Kidney capillary endothelial cell (primary cell): ENCODE data around the gene PLEKHA3.

ENCODE experiments used
- DNase-seq: peaks from one replicate; pipeline ENCODE4 v3.0.0-alpha.2; 2018; ENCODE audit warnings: low spot score

Gene PLEKHA3

DNA sequence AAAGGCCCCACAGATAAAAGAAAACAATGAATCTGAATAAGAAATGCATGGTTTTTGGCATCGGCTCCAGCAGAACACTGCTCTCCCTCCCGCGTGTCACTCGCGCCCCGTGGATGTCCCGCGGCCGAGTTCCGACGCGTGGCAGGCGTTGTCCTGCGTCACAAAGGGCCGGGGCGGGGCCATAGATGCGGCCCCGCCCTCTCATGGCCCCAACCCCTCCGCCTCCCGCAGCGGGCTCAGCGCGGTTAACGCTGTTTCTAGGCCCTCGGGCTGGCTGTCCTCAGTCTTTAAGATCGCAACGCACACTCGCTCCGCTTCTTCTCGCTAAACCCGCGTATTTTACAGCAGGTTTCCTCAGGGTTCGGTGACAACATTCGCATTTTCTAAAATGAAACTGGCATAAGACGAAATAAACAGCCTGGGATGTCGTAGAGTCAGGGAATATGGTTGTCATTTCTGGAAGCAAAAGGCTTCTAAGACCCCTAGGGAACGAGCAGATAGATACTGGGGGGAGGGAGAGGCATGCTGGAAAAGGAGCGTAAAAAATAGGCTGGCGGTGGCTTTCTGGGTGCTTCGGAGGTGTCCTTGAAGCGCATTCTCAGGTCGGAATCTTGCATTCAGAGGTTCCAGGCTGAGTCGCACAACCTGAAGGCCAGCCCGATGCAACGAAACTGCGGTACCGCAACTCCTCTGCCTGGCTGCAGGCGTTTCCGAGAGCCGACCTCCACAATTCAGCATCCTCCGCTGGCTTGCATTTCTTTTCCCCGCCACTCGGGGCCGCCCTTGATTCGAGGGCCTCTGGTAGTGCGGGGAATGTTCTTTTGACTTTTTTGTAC, 1.6 kb upstream of the PLEKHA3 start, which contains the start of gene FKBP7:
Gene FKBP7 (minus strand): TSS at position 162 of the 836 bp plus-strand sequence. CDS start 101 bp downstream, at position 61.
- DNase-seq, result peak; percentile 81

DNA sequence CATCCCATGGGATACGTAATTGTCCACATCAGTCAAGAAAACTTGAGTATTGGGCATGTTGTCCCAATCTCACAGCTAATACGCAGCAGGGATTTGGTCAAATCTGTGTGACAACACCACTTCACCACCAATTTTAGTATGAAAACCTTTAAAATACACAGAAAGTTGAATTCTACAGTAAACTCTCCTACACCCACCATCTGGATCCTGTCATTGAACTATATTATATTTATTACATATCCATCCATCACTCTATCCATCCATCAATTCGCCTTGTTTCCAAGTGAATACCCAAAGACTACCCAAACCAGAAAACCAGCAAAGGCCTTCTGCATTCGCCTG, 1.0 kb upstream of the PLEKHA3 start:
- peak; percentile 11 for DNase-seq

- no peak for DNase-seq
These were observed 465 bp upstream of the PLEKHA3 start for GRCh38 chr2:178479758-178480226.

- no peak for DNase-seq
These were observed 2.2 kb downstream of the PLEKHA3 start for GRCh38 chr2:178482437-178482836.

GRCh38 chr2:178484245-178485041, 4.2 kb downstream of the PLEKHA3 start:
- peak; percentile 12 for DNase-seq

DNA sequence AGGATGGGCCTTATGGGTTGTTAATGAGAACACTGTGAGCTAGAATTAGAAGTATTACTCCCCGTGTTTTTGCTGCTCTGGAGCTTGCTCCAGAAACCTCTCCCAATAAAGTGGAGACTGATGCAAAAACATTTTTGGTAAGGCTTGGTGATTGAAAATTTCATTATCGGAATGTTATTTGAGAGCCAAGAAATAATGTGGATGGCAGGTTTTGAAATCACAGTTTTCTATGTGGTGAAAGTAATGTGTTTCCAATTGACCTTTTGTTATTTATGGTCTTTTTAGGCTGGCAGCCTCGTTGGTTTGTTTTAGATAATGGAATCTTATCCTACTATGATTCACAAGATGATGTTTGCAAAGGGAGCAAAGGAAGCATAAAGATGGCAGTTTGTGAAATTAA, 5.1 kb downstream of the PLEKHA3 start:
- no peak for DNase-seq

GRCh38 chr2:178491612-178492011, 11.4 kb downstream of the PLEKHA3 start:
- no peak for DNase-seq

DNA sequence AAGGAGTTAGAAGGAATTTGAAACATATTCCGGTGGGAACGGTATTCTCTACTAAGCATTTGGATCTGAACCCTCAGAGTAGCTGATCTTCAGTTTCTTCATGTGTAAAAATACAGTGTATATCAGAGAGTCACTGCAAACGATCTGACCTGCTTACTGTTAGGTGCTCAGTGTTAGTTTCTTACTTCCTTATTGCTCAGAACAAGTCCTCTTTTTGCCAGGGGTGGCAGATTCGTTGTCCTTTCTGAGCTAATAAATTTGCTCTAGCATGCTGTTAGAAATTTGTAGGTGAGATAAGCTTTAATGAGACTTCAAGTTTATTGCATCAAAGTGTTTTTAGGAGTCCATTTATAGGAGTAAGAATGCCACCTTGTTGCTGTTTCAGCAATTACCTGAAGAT, 15.8 kb downstream of the PLEKHA3 start:
- no peak for DNase-seq

- no peak for DNase-seq
These were observed 17.9 kb downstream of the PLEKHA3 start for GRCh38 chr2:178498137-178498536.

- DNase-seq, result no peak
These were observed 19.4 kb downstream of the PLEKHA3 start for GRCh38 chr2:178499640-178500039.

DNA sequence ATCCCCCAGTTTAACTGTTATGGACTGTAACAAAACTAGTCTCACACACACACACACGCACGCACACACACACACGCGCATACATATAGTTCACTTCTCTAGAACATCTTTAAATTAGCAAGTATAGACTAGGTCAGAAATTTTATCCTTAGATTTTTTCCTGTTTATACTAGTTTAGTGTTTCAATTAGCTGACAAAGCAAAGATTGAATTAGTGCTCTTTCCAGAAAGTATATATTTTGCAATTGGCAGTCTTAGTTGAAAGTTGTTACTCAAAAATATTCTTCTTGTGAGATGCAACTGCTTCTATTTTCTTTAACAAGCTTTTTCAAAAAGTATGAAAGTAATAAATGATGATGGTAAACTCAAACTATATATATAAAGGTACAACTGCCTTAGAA, 22.5 kb downstream of the PLEKHA3 start:
- no peak for DNase-seq

- no peak for DNase-seq
These were observed 25.8 kb downstream of the PLEKHA3 start for GRCh38 chr2:178506101-178506500.

DNA sequence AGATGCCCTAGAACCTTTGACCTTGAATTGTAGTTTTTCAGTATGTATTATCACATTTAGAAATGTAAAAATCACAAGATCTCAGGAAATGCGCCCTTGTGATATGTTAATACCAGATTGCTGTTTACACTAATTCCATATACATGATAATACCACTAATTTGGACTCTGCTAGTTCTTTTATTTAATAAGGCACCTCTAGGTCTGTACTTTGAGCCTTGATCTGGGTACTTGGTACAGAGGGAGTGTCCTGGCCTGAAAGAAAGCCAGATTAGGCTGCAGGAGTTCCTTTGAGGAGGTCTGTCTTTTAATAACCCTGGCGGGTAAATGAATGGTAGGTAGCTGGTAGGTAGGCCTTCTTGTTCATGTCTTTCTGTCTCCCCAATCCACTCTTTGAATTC, 26.3 kb downstream of the PLEKHA3 start:
- no peak for DNase-seq

DNA sequence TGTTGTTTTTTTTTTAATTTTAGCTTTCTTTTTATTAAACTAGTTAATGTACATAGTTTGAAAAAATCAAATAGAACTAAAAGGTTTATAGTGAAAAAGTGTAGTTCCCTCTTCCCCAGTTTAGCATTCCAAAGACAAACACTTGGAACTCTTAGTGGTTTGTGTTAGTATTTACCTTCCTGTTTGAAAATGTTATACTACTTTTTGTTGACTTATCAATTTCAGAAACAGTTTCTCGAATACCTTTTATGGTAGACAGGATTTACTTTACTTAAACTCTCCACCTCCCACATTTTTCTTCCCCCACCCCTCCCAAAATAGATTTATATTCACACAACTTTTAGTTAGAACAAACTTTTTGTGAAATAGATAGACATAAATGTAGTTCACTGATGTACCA, 26.7 kb downstream of the PLEKHA3 start:
- no peak for DNase-seq

DNA sequence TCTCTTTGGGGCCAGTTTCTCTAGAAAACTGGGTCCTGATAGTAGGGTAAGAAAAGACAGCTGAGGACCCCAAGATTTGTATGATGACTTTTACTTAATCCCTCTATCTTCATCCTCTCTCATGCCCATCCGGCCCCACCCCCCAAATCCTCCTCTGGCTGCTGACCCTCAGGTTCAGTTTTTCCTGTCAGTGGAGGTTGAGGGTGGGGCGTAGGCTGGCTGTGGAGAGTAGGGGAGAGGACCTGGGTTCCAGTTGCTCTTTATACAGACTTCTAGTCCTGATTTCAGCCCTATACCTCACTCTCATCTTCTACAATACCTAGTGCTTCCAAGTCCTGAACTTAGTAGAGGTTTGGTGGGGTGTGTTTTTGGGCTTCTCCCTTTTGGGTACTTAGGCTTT, 28.4 kb downstream of the PLEKHA3 start:
- no peak for DNase-seq

DNA sequence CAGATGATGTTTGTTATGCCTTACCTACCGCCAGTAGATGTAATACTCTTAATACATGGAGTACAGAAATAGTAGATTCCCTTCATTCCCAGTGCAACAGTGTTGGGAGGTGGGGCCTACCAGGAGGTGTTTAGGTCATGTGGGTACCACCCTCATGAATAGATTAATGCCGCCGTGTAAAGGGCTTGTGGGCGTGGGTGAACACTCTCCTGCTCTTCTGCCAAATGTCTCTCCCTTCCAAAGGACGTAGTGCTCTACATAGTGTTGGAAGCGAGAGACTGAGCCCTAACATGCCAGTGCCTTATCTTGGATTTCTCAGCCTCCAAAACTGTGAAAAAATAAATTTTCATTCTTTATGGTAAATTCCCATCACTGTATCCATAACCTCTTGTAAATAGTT, 30.1 kb downstream of the PLEKHA3 start:
- DNase-seq, result no peak

- DNase-seq, result no peak
These were observed 32.2 kb downstream of the PLEKHA3 start for GRCh38 chr2:178512484-178512883.

DNA sequence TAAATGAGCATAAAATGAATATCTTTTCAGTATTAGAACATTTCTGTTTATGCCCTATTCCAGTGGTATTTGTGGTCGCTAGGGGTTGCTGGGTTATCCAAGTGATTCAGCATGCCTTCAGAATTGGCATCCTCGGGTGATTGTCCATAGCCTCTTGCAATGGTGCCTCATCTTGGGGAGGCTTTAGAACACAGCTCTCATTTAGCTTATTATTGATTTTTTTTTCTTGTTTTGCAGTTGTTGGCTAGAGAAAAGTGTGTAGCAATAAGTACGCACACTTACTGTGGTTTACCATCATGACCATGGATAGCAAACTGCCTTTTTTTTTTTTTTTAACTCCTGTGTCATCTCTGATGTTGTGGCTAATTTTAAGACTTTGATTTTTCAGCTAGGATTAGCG, 33.6 kb downstream of the PLEKHA3 start:
- DNase-seq, result no peak

DNA sequence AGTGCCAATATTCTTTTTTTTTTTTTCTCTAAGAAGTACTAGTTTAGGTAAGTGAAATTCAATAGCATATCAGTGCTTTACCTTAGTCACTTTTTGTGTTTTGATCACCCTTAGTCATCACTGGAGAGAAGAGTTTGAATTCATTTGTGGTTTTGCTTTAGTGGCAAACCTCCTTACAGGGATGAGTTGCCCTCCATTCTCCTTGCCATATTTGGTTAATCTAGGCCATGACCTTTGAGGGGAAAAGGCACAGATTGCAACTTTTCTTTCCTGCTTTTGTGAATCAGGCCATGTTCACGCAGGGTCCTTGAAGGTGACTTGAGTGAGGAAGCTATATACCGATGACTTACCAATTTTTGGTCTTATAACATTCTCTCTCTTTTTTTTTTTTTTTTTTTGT, 34.4 kb downstream of the PLEKHA3 start:
- DNase-seq, result no peak

- DNase-seq, result no peak
These were observed 37.2 kb downstream of the PLEKHA3 start for GRCh38 chr2:178517496-178517895.

- DNase-seq, result no peak
These were observed 41.3 kb downstream of the PLEKHA3 start for GRCh38 chr2:178521304-178522150.

DNA sequence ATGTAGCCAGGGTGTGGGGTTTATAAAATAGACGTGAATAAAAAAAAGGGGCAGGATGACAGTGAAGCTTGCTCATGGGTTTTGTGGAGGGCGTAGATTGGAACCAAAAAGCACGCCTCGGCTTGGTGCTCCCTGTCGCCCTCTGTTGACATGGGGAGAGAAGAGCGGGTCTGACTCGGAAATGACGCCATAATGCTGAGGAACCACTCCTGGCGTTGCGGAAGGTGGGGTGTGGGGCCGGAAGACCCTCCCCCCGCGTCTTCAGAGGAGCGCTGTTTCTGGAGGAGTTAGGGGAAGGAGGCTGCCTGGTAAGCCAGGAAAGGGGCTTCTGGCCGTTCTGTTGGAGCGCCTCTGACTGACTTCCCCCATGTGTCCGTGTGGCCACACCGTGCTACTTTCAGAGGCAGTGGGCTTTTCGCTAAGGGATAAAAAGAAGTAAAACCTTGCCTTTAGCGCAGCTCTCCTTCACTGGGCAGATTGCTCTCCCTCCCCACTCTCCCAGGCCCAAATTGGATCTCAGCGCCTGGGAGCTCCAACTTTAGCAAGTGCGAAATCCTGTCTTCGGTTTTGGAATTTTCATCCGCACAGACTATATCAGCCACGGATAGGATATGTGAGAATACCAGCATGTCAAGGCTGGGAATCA, 42.8 kb downstream of the PLEKHA3 start:
- DNase-seq, result peak; percentile 58
